GM12878 (cell line): Measurements from ENCODE around the gene DDX27. TPM values are rescaled to one million over a fixed set of nuclear protein-coding genes. Genes with fewer than 3 reads are reported as not detected.

ENCODE experiments used
- ATAC-seq: fragments of 200-7000 bp; cut with Tn5 transposase; 3 replicates; pipeline ENCODE4 v1.9.1; 2020; ENCODE audit warnings: mild to moderate bottlenecking, moderate library complexity
- BruUV-seq: library from RNA; stranded (reverse); fragments of 400-500 nt; replicated peaks from 2 replicates; lab custom pipeline; 2021; lab: Mats Ljungman, UMichigan
- CTCF ChIA-PET: fragments of 300-600 bp; sonication (Branson Sonifier 250); formaldehyde crosslinking; extraction: SDS; loops from one replicate; lab custom pipeline; 2021; ENCODE audit warnings: inconsistent platforms; lab: Yijun Ruan, JAX
- POLR2A ChIA-PET: fragments of 350-600 bp; formaldehyde crosslinking; extraction: SDS; loops from one replicate; lab custom pipeline; 2021; ENCODE audit warnings: inconsistent platforms; lab: Charles Lee
- RAD21 ChIA-PET: fragments of 300-600 bp; sonication (Branson Sonifier 250); formaldehyde crosslinking; loops from one replicate; lab custom pipeline; 2023; ENCODE audit warnings: antibody characterized with exemption; ENCODE audit not compliant: unreplicated experiment; lab: Charles Lee
- SMC1A ChIA-PET: fragments of 300-600 bp; sonication (Branson Sonifier 250); formaldehyde crosslinking; loops from one replicate; lab custom pipeline; 2023; ENCODE audit not compliant: unreplicated experiment, uncharacterized antibody; lab: Charles Lee
- DNase-seq: peaks from one replicate; pipeline ENCODE4 v3.0.0-alpha.2; 2011; ENCODE audit warnings: low read depth, low spot score
- FAIRE-seq: peaks from 3 replicates; lab custom pipeline; 2011; peaks lifted over from hg19 to GRCh38; lab: Jason Lieb, UNC
- H2AFZ ChIP-seq: 2 replicates; pipeline ENCODE4 v1.6.0; 2011; ENCODE audit warnings: low read depth, low read length, control low read depth; ENCODE audit not compliant: control insufficient read depth
- H3K27ac ChIP-seq: 2 replicates; pipeline ENCODE4 v1.5.1; 2011; ENCODE audit warnings: control low read depth; ENCODE audit not compliant: control insufficient read depth, insufficient read depth
- H3K27me3 ChIP-seq, 2 experiments: replicated peaks in 1 of 2; 2 replicates each; pipeline versions ENCODE4 v1.6.0 to v1.6.1; 2011; ENCODE audit warnings: low read length in 1 of 2; ENCODE audit not compliant: control insufficient read depth in 2 of 2, insufficient read depth in 2 of 2
- H3K36me3 ChIP-seq, 2 experiments: 2 replicates each; pipeline ENCODE4 v1.5.1; 2011; ENCODE audit warnings: low read length in 1 of 2; ENCODE audit not compliant: control insufficient read depth in 2 of 2, insufficient read depth in 2 of 2
- H3K4me1 ChIP-seq: 2 replicates; pipeline ENCODE4 v1.6.1; 2011; ENCODE audit warnings: mild to moderate bottlenecking, low read length, moderate library complexity, mixed read lengths; ENCODE audit not compliant: control insufficient read depth, insufficient read depth
- H3K4me2 ChIP-seq: 2 replicates; pipeline ENCODE4 v1.6.0; 2011; ENCODE audit warnings: control low read depth; ENCODE audit not compliant: control insufficient read depth, insufficient read depth
- H3K4me3 ChIP-seq: fragments of 200-600 bp; sonication (generic); 2 replicates; pipeline ENCODE4 v1.5.1; 2016
- H3K79me2 ChIP-seq: 2 replicates; pipeline ENCODE4 v1.6.0; 2011; ENCODE audit warnings: low read length; ENCODE audit not compliant: control insufficient read depth, insufficient read depth
- H3K9ac ChIP-seq: 2 replicates; pipeline ENCODE4 v1.8.0; 2011; ENCODE audit warnings: low read length, control low read depth, mixed read lengths; ENCODE audit not compliant: control insufficient read depth, insufficient read depth
- H3K9me3 ChIP-seq: replicated peaks from 3 replicates; pipeline ENCODE4 v1.5.1; 2011; ENCODE audit warnings: mild to moderate bottlenecking, low read length; ENCODE audit not compliant: control insufficient read depth, insufficient read depth
- H4K20me1 ChIP-seq: 2 replicates; pipeline ENCODE4 v1.6.0; 2011; ENCODE audit not compliant: control insufficient read depth, insufficient read depth
- ASH2L ChIP-seq: fragments of 300-600, 200-600 bp; sonication (generic); IDR thresholded peaks from 2 replicates; pipeline ENCODE4 v1.6.1; 2017; ENCODE audit warnings: low read depth, mild to moderate bottlenecking, borderline replicate concordance
- ATF7 ChIP-seq: fragments of 450-650 bp; IDR thresholded peaks from 2 replicates; pipeline ENCODE4 v1.6.1; 2016; ENCODE audit warnings: low read depth, mild to moderate bottlenecking
- CBX3 ChIP-seq: fragments of 200-600 bp; sonication (generic); IDR thresholded peaks from 2 replicates; pipeline ENCODE4 v1.6.1; 2016; ENCODE audit warnings: low read depth, borderline replicate concordance
- CEBPB ChIP-seq, 2 experiments: fragments of 150-350 bp in 1 of 2; IDR thresholded peaks; 2 replicates each; pipeline ENCODE4 v1.6.1; 2012 to 2014; ENCODE audit warnings: low read depth in 2 of 2, low read length in 2 of 2, borderline replicate concordance in 1 of 2, inconsistent platforms in 1 of 2
- CHD2 ChIP-seq: IDR thresholded peaks from 2 replicates; pipeline ENCODE4 v1.6.1; 2011; ENCODE audit warnings: low read depth, low read length, improper control_type of control experiment, borderline replicate concordance
- ELK1 ChIP-seq: IDR thresholded peaks from 2 replicates; pipeline ENCODE4 v1.6.1; 2012; ENCODE audit warnings: low read depth, low read length, improper control_type of control experiment
- FOS ChIP-seq: IDR thresholded peaks from 3 replicates; pipeline ENCODE4 v1.6.1; 2011; ENCODE audit warnings: borderline replicate concordance; ENCODE audit not compliant: insufficient read length; ENCODE audit errors: extremely low read depth
- GATAD2B ChIP-seq: fragments of 450-650 bp; conservative IDR thresholded peaks from 2 replicates; pipeline ENCODE4 v1.6.1; 2017; ENCODE audit warnings: low read depth, mild to moderate bottlenecking, moderate library complexity
- HSF1 ChIP-seq: fragments of 150-350 bp; IDR thresholded peaks from 2 replicates; pipeline ENCODE4 v1.6.1; 2014; ENCODE audit warnings: mild to moderate bottlenecking, low read depth, low read length
- IRF4 ChIP-seq: IDR thresholded peaks from 2 replicates; pipeline ENCODE4 v1.6.1; 2011; ENCODE audit warnings: low read depth, low read length
- JUND ChIP-seq: IDR thresholded peaks from 2 replicates; pipeline ENCODE4 v1.6.1; 2012; ENCODE audit warnings: low read depth, mild to moderate bottlenecking, low read length, improper control_type of control experiment, moderate library complexity
- MTA3 ChIP-seq: IDR thresholded peaks from 2 replicates; pipeline ENCODE4 v1.6.1; 2012; ENCODE audit warnings: low read length, inconsistent platforms, borderline replicate concordance
- NFXL1 ChIP-seq: fragments of 450-650 bp; IDR thresholded peaks from 2 replicates; pipeline ENCODE4 v1.6.1; 2017; ENCODE audit warnings: antibody characterized with exemption, mild to moderate bottlenecking, borderline replicate concordance
- PKNOX1 ChIP-seq: fragments of 450-650 bp; IDR thresholded peaks from 2 replicates; pipeline ENCODE4 v1.6.1; 2016; ENCODE audit warnings: mild to moderate bottlenecking
- SMARCA5 ChIP-seq: fragments of 450-650 bp; IDR thresholded peaks from 2 replicates; pipeline ENCODE4 v1.6.1; 2017; ENCODE audit warnings: mild to moderate bottlenecking
- SREBF2 ChIP-seq: IDR thresholded peaks from 2 replicates; pipeline ENCODE4 v1.6.1; 2012; ENCODE audit warnings: mild to moderate bottlenecking, low read length
- TAF1 ChIP-seq: IDR thresholded peaks from 2 replicates; pipeline ENCODE4 v1.6.1; 2011; ENCODE audit warnings: mild to moderate bottlenecking, low read depth, low read length, borderline replicate concordance
- USF1 ChIP-seq: IDR thresholded peaks from 2 replicates; pipeline ENCODE4 v1.6.1; 2011; ENCODE audit warnings: borderline replicate concordance, low read depth, mild to moderate bottlenecking, moderate library complexity, mixed read lengths, low read length; ENCODE audit not compliant: insufficient read depth; ENCODE audit errors: extremely low read length
- WGBS: methylation state at CpG from one replicate; pipeline ENCODE4 v1.1.6; 2016; ENCODE audit warnings: low lambda C conversion rate; ENCODE audit not compliant: insufficient replicate concordance, insufficient coverage; ENCODE audit errors: missing lambda C conversion rate; 5-methylcytosine and 5-hydroxymethylcytosine counted together
- in situ Hi-C: fragments of 300-500 bp; cut with MboI; formaldehyde crosslinking; loops from 9 replicates; pipeline ENCODE4 v1.14.3; 2018; ENCODE audit warnings: mixed read lengths
- intact Hi-C: fragments of 100-400 bp; cut with micrococcal nuclease; formaldehyde crosslinking; loops from one replicate; pipeline ENCODE4 v1.14.2; 2022; ENCODE audit not compliant: unreplicated experiment
- polyA plus RNA-seq, 11 experiments: library from polyadenylated mRNA; depleted of rRNA in 4 of 11; unstranded in 6 of 11; stranded (reverse) in 5 of 11; fragments of >200 nt; fragmentation: Nextera tagmentation in 4 of 11; fragmentation: Illumina TruSeq in 1 of 11; extraction: Ambion mirVana in 4 of 11; extraction: Trizol in 1 of 11; gene quantifications; 1 replicate in 1 of 11; 2 replicates in 10 of 11; pipeline versions ENCODE4 v1.2.1 to v1.2.3, GENCODE V29; 2011 to 2016; ENCODE audit warnings: inconsistent platforms in 2 of 11, missing spikeins in 2 of 11, low read depth in 1 of 11
- total RNA-seq, 4 experiments: library from RNA; depleted of rRNA in 3 of 4; stranded (reverse); fragments of >200 nt in 3 of 4; fragmentation: Illumina TruSeq in 1 of 4; extraction: Trizol in 1 of 4; gene quantifications; 2 replicates each; pipeline versions ENCODE4 v1.2.1 to v1.2.3, GENCODE V29; 2013 to 2021

DDX27 gene
- total and polyA plus RNA-seq, 10 of the 15 experiments (the other 5 are each of a cell fraction or from before 2014, with no cell fraction given): 19.8 to 78.8 (median 54.9) TPM

- TF ChIP-seq HSF1 (no peak), ASH2L (no peak), MTA3 (no peak), FOS (no peak)
Observed at GRCh38 chr20:49225896-49226295, 6.7 kb downstream of the DDX27 start (continued).

GRCh38 chr20:49228676-49229075, 9.5 kb downstream of the DDX27 start:
- Histone ChIP-seq H3K4me2 (no peak overlapping the region), H3K27ac (no peak overlapping the region), H3K9me3 (no peaks in the 10 kb centered on the region), H3K27me3 (no peaks in the 10 kb centered on the region), H3K4me3 (no peak overlapping the region), H3K36me3 (peaks cover 16 to 25% of the 10 kb centered on the region in 2 experiments), H4K20me1 (no peaks in the 10 kb centered on the region), H2AFZ (no peak overlapping the region), H3K9ac (no peak overlapping the region), H3K4me1 (peaks cover 10% of the 10 kb centered on the region), H3K79me2 (no peaks in the 10 kb centered on the region; the same call in 1 of the 2 replicates)
- POLR2A ChIA-PET: no interaction called here
- intact Hi-C loops (no loop called here), in situ Hi-C loops (no loop called here)
- 98% methylated on average over 7 of the region's 9 CpGs for WGBS
- CTCF ChIA-PET: interaction anchor here (0.6 to 1.0 kb wide), 2 partner anchors 12 to 125 kb away, joined by 3 read pairs; no protein-coding TSS in a partner anchor
- no TSS peak for BruUV-seq
- TF ChIP-seq GATAD2B (no peak), PKNOX1 (no peak), JUND (no peak), CBX3 (no peak), SMARCA5 (no peak), USF1 (no peak), NFXL1 (no peak), TAF1 (no peak), ELK1 (no peak), ATF7 (no peak), SREBF2 (no peak), CHD2 (no peak), IRF4 (no peak), CEBPB (IDR thresholded peaks at IDR 0.05; ENCODE audit: borderline replicate concordance in 1 of 2, low read depth in 2 of 2, low read length in 2 of 2) (no peak)
- FAIRE-seq (no peak), ATAC-seq (no peak), DNase-seq (no peak)
- RAD21 ChIA-PET: no interaction called here
- SMC1A ChIA-PET: no interaction called here
